Neural progenitor cell (in vitro differentiated cells): ENCODE data around the gene ZNF627. TPM values are rescaled to one million over a fixed set of nuclear protein-coding genes. Genes with fewer than 3 reads are reported as not detected.

Source experiments
- DNase-seq: peaks from one replicate; pipeline ENCODE4 v3.0.0-alpha.2; 2016; ENCODE audit warnings: low spot score
- H2AFZ ChIP-seq: fragments of 200-600 bp; sonication (generic); replicated peaks from 2 replicates; pipeline ENCODE4 v1.6.1; 2016; ENCODE audit warnings: antibody characterized with exemption
- H3F3A ChIP-seq: fragments of 200-600 bp; sonication (generic); 2 replicates; pipeline ENCODE4 v1.6.1; 2016; ENCODE audit warnings: antibody characterized with exemption, low read depth
- H3K27ac ChIP-seq: fragments of 200-600 bp; sonication (generic); 2 replicates; pipeline ENCODE4 v1.5.1; 2016; ENCODE audit warnings: mild to moderate bottlenecking
- H3K27me3 ChIP-seq: fragments of 200-600 bp; sonication (generic); 2 replicates; pipeline ENCODE4 v1.6.1; 2016; ENCODE audit warnings: mild to moderate bottlenecking, moderate library complexity
- H3K36me3 ChIP-seq: fragments of 200-600 bp; sonication (generic); 2 replicates; pipeline ENCODE4 v1.5.1; 2016
- H3K4me1 ChIP-seq: fragments of 200-600 bp; sonication (generic); 2 replicates; pipeline ENCODE4 v1.6.1; 2016; ENCODE audit warnings: mixed run types
- H3K4me2 ChIP-seq: fragments of 200-600 bp; sonication (generic); 2 replicates; pipeline ENCODE4 v1.6.1; 2016
- H3K4me3 ChIP-seq: fragments of 200-600 bp; sonication (generic); 2 replicates; pipeline ENCODE4 v1.5.1; 2016
- H3K79me2 ChIP-seq: fragments of 200-600 bp; sonication (generic); 2 replicates; pipeline ENCODE4 v1.6.1; 2016; ENCODE audit warnings: low read depth
- H3K9ac ChIP-seq: fragments of 200-600 bp; sonication (generic); 2 replicates; pipeline ENCODE4 v1.6.1; 2016
- H3K9me3 ChIP-seq: fragments of 200-600 bp; sonication (generic); 2 replicates; pipeline ENCODE4 v1.5.1; 2016; ENCODE audit warnings: low read depth
- H4K20me1 ChIP-seq: fragments of 200-600 bp; sonication (generic); 2 replicates; pipeline ENCODE4 v1.6.1; 2016; ENCODE audit warnings: low read depth
- H3K27ac Mint-ChIP-seq: 3 replicates; pipeline ENCODE4 v1.8.0; 2021; ENCODE audit warnings: mixed read lengths
- H3K27me3 Mint-ChIP-seq: 2 replicates; pipeline ENCODE4 v1.8.0; 2022; ENCODE audit warnings: low read depth, mild to moderate bottlenecking, inconsistent platforms, moderate library complexity, mixed read lengths; ENCODE audit not compliant: insufficient read depth
- H3K36me3 Mint-ChIP-seq: 3 replicates; pipeline ENCODE4 v1.8.0; 2021; ENCODE audit warnings: mixed read lengths
- H3K4me1 Mint-ChIP-seq: 3 replicates; pipeline ENCODE4 v1.8.0; 2021; ENCODE audit warnings: mixed read lengths
- H3K4me3 Mint-ChIP-seq: 3 replicates; pipeline ENCODE4 v1.8.0; 2021; ENCODE audit warnings: mild to moderate bottlenecking, moderate library complexity, mixed read lengths
- H3K9me3 Mint-ChIP-seq: 3 replicates; pipeline ENCODE4 v1.8.0; 2020; ENCODE audit warnings: mixed read lengths
- EZH2 ChIP-seq: fragments of 200-600 bp; sonication (generic); IDR thresholded peaks from 2 replicates; pipeline ENCODE4 v1.6.1; 2017; ENCODE audit warnings: antibody characterized with exemption, mild to moderate bottlenecking, moderate library complexity
- EZH2phosphoT487 ChIP-seq: fragments of 200-600 bp; sonication (generic); IDR thresholded peaks from 2 replicates; pipeline ENCODE4 v1.6.1; 2017; ENCODE audit warnings: antibody characterized with exemption
- total RNA-seq: library from RNA; depleted of rRNA; stranded (reverse); fragments of >200 nt; gene quantifications from 2 replicates; pipeline ENCODE4 v1.2.3, GENCODE V29; 2015; ENCODE audit warnings: low replicate concordance
- TF ChIP-seq, protein P1 (sequence below): fragments of 200-600 bp; sonication (generic); IDR thresholded peaks from 2 replicates; pipeline ENCODE4 v1.5.1; 2017; ENCODE audit warnings: antibody characterized with exemption, mild to moderate bottlenecking

Gene ZNF627
- total RNA-seq, 1 donor from 2014 or later, result 38.5 TPM

DNA sequence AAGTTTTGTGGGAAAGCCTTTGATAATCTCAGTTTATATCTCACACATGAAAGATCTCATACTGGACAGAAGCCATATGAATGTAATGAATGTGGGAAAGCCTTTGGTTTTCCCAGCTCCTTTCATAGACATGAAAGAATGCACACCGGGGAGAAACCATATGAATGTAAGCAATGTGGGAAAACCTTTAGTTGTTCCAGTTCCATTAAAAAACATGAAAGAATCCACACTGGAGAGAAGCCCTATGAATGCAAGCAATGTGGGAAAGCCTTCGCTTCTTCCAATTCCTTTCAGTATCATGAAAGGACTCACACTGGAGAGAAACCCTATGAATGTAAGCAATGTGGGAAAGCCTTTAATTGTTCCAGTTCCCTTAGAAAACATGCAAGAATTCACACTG lies 54.8 kb downstream of the ZNF627 start:
- Histone ChIP-seq H3K27me3 (no peaks in the 10 kb centered on the region), H3K4me3 (no peak overlapping the region), H3K9ac (no peak overlapping the region), H4K20me1 (no peaks in the 10 kb centered on the region), H3K9me3 (peaks cover 16% of the 10 kb centered on the region), H3K4me2 (no peak overlapping the region), H3K36me3 (peaks cover 44% of the 10 kb centered on the region), H3K27ac (no peak overlapping the region), H2AFZ (no peak overlapping the region), H3K79me2 (peaks cover 2% of the 10 kb centered on the region), H3F3A (no peaks in the 10 kb centered on the region), H3K4me1 (no peaks in the 10 kb centered on the region)
- H3K9me3 Mint-ChIP-seq, result peaks cover 81% of the 10 kb centered on the region
- H3K4me3 Mint-ChIP-seq, result no peak overlapping the region
- no peak overlapping the region for H3K27ac Mint-ChIP-seq
- no peaks in the 10 kb centered on the region for H3K4me1 Mint-ChIP-seq
- H3K27me3 Mint-ChIP-seq, result no peaks in the 10 kb centered on the region
- no peak for DNase-seq
- peaks cover 74% of the 10 kb centered on the region for H3K36me3 Mint-ChIP-seq
- TF ChIP-seq, protein P1, sequence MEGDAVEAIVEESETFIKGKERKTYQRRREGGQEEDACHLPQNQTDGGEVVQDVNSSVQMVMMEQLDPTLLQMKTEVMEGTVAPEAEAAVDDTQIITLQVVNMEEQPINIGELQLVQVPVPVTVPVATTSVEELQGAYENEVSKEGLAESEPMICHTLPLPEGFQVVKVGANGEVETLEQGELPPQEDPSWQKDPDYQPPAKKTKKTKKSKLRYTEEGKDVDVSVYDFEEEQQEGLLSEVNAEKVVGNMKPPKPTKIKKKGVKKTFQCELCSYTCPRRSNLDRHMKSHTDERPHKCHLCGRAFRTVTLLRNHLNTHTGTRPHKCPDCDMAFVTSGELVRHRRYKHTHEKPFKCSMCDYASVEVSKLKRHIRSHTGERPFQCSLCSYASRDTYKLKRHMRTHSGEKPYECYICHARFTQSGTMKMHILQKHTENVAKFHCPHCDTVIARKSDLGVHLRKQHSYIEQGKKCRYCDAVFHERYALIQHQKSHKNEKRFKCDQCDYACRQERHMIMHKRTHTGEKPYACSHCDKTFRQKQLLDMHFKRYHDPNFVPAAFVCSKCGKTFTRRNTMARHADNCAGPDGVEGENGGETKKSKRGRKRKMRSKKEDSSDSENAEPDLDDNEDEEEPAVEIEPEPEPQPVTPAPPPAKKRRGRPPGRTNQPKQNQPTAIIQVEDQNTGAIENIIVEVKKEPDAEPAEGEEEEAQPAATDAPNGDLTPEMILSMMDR, result no peak
- TF ChIP-seq EZH2phosphoT487 (no peak), EZH2 (no peak)

DNA sequence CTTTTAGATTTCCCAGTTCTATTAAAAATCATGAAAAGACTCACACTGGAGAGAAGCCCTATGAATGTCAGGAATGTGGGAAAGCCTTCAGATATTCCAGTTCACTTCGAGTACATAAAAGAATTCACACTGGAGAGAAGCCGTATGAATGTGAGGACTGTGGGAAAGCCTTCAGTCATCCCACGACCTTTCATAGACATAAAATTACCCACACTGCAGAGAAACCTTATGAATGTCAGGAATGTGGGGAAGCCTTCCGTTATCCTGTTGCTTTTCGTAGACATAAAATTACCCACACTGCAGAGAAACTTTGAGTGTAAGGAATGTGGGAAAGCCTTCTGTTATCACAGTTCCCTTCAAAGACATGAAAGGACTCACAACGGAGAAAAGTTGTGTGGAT lies 55.2 kb downstream of the ZNF627 start:
- Histone ChIP-seq H3K4me1 (no peaks in the 10 kb centered on the region), H3K27ac (no peak overlapping the region), H3K9ac (no peak overlapping the region), H3K9me3 (peaks cover 16% of the 10 kb centered on the region), H3K36me3 (peaks cover 44% of the 10 kb centered on the region), H3K4me3 (no peak overlapping the region), H3K27me3 (no peaks in the 10 kb centered on the region), H3F3A (no peaks in the 10 kb centered on the region), H4K20me1 (no peaks in the 10 kb centered on the region), H3K4me2 (no peak overlapping the region), H3K79me2 (no peaks in the 10 kb centered on the region), H2AFZ (no peak overlapping the region)
- Mint-ChIP-seq H3K27me3 (no peaks in the 10 kb centered on the region), H3K4me3 (no peak overlapping the region), H3K9me3 (peaks cover 79% of the 10 kb centered on the region), H3K27ac (no peak overlapping the region), H3K36me3 (peaks cover 73% of the 10 kb centered on the region), H3K4me1 (no peaks in the 10 kb centered on the region)
- DNase-seq, result no peak
- TF ChIP-seq, protein P1, result no peak
- TF ChIP-seq EZH2, result no peak

DNA sequence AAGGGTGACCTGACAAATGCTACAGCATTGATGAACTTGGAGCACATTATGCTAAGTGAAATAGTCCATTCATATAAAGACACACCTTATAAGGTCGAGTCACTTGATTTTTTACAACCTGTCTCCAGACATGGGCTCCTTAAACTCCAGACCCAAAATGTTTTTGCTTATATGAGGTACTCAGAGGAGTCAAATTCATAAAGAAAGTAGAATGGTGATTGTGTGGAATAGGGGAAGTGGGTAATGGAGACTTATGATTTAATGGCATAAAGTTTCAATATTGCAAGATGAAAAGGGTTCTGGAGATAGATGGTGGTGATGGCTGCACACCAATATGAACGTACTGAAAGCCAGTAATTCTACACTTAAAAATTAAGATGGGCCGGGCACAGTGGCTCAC lies 59.3 kb downstream of the ZNF627 start:
- no peaks in the 10 kb centered on the region for H3F3A ChIP-seq
- H2AFZ ChIP-seq, result no peak overlapping the region
- no peak overlapping the region for H3K9ac ChIP-seq
- Mint-ChIP-seq H3K4me1 (no peaks in the 10 kb centered on the region), H3K36me3 (peaks cover 66% of the 10 kb centered on the region), H3K27ac (no peak overlapping the region), H3K4me3 (no peak overlapping the region), H3K27me3 (peaks cover 4% of the 10 kb centered on the region), H3K9me3 (peaks cover 59% of the 10 kb centered on the region)
- peaks cover 32% of the 10 kb centered on the region for H3K36me3 ChIP-seq
- H3K27me3 ChIP-seq, result no peaks in the 10 kb centered on the region
- DNase-seq, result no peak
- TF ChIP-seq EZH2 (no peak), EZH2phosphoT487 (no peak)
- TF ChIP-seq, protein P1, result no peak
- H3K9me3 ChIP-seq, result peaks cover 13% of the 10 kb centered on the region
- H3K4me1 ChIP-seq, result no peaks in the 10 kb centered on the region
- H3K4me3 ChIP-seq, result no peak overlapping the region
- no peak overlapping the region for H3K4me2 ChIP-seq
- no peaks in the 10 kb centered on the region for H3K79me2 ChIP-seq
- H4K20me1 ChIP-seq, result no peaks in the 10 kb centered on the region
- no peak overlapping the region for H3K27ac ChIP-seq
